AG09309 (cell line): ENCODE data around the gene DAPK1.

ENCODE experiments used
- DNase-seq: peaks from one replicate; pipeline ENCODE4 v3.0.0-alpha.2; 2010; ENCODE audit warnings: low read depth
- H3K4me3 ChIP-seq: 2 replicates; pipeline ENCODE4 v1.5.1; 2011; ENCODE audit warnings: mild to moderate bottlenecking, low read depth, low read length, moderate library complexity; ENCODE audit not compliant: control insufficient read depth
- TF ChIP-seq, protein P1 (sequence below): IDR thresholded peaks from 2 replicates; pipeline ENCODE4 v1.5.1; 2011; ENCODE audit warnings: mild to moderate bottlenecking, low read depth, low read length, inconsistent platforms; ENCODE audit not compliant: insufficient read depth, control insufficient read depth; ENCODE audit errors: missing control alignments

Gene DAPK1

DNA sequence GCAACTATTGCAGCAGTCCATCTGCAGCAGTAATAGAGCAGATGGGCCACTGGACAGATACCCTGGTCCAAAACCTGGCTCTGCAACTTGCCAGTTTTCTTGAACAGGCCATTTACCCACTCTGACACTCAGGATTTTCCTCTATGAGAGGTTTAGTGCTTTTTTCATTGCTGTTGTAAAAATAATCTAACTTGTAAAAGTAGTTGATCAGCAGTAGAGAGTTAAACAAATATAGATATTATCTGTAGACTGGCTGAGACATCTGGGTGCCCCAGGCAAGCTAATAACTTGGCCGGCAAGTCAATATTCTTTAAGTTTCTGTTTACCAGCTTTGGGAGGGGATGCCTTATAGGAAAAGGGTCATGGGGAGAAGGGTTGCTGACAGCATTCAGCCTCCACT, 4.1 kb downstream of the DAPK1 start:
- DNase-seq, result no peak
- TF ChIP-seq, protein P1, sequence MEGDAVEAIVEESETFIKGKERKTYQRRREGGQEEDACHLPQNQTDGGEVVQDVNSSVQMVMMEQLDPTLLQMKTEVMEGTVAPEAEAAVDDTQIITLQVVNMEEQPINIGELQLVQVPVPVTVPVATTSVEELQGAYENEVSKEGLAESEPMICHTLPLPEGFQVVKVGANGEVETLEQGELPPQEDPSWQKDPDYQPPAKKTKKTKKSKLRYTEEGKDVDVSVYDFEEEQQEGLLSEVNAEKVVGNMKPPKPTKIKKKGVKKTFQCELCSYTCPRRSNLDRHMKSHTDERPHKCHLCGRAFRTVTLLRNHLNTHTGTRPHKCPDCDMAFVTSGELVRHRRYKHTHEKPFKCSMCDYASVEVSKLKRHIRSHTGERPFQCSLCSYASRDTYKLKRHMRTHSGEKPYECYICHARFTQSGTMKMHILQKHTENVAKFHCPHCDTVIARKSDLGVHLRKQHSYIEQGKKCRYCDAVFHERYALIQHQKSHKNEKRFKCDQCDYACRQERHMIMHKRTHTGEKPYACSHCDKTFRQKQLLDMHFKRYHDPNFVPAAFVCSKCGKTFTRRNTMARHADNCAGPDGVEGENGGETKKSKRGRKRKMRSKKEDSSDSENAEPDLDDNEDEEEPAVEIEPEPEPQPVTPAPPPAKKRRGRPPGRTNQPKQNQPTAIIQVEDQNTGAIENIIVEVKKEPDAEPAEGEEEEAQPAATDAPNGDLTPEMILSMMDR, result no peak
- H3K4me3 ChIP-seq, result no peak overlapping the region

DNA sequence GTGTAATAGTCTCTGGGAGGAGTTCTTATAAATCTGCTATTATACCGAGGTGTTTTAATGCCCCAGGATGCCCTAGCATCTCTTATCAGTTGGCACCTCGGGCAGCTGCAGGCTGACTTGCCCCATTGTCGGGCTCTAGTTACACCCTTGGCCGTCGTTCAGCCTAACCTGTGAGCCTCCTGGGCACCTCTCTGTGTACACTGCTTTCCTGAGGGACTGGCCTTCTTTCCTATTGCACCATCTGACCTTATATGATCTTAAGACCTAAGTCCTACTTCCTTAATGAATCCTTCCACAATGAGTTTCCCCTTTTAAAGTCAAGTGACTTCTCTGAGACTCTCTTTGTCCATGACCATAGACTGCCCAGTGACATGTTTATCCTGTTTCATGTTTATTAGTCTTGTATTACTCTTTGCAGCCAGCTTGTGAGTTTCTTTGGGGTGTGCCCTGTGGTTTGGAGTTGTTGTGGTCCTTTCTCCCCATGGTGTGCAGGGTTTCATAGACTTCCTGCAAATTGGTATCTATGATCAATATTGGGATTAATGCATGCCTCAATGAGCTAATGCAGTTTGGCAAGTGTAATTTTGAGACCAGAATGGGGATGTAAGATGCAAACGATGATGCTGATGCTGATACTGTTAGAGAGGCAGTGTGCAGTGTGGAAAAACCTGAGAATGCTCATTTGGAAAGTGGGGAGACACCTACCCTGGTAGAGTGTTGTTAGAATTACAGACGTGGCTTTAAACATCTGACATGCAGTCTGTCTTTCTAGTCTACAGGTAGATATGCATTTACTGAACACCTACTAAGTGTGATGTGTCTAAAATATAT, 4.9 kb downstream of the DAPK1 start:
- no peak for DNase-seq
- TF ChIP-seq, protein P1, result no peak
- no peak overlapping the region for H3K4me3 ChIP-seq

DNA sequence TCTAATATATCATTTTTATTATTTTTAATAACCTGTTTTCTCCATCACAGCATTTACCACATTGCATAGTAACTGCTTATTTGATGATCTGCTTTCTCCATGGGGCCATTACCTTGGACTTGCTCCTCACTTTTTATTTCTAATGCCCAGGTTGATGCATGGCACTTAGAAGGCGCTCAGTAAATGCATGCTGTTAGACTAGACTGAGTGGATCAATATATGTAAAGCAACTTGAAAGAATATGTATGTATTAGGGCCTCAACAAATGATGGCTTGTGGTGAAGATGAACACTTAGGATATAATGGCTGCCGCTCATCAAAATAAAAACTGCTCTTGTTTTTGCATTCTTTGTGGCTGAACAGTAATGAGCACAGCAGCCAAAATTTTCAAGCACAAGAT, 5.8 kb downstream of the DAPK1 start:
- no peak overlapping the region for H3K4me3 ChIP-seq
- no peak for DNase-seq
- TF ChIP-seq, protein P1, result no peak

DNA sequence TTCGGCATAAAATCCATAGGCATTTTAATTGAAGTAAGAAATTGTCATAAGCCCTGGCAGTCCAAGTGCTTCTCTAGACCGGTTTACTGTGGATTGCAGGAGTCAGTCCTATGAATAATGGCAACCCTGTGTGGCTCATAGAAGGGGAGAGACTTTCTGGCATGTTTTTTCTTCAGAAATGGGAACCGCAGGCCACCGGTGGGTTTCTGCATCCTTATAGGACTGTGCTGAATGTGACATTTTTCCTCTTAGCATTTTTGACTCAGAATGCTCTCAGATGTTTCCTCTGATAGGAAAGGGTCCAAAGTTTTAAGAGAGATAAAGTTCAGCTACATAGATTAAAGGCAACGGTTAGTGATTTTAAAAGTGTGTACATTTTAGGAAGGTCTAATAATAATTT, 6.3 kb downstream of the DAPK1 start:
- TF ChIP-seq, protein P1, result no peak
- DNase-seq, result no peak
- no peak overlapping the region for H3K4me3 ChIP-seq

DNA sequence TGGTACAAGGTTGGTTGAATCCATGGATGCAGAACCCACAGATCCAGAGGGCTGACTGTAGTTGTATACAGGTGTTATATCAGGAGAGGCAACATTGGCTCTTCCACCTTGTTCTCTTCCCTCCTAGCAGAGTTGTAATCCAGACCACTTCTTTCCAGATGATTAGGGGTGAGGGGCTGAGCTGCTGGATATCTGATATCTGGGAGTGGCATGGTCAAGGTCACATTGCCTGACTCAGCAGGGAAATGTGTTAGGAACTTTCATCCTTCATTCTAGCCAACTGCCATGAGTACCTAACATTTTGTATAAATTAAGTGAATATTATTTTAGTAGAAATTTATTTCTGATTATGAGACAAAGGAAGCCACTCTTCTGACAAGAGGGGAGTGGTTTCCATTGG, 7.3 kb downstream of the DAPK1 start:
- TF ChIP-seq, protein P1, result no peak
- H3K4me3 ChIP-seq, result no peak overlapping the region
- DNase-seq, result no peak

DNA sequence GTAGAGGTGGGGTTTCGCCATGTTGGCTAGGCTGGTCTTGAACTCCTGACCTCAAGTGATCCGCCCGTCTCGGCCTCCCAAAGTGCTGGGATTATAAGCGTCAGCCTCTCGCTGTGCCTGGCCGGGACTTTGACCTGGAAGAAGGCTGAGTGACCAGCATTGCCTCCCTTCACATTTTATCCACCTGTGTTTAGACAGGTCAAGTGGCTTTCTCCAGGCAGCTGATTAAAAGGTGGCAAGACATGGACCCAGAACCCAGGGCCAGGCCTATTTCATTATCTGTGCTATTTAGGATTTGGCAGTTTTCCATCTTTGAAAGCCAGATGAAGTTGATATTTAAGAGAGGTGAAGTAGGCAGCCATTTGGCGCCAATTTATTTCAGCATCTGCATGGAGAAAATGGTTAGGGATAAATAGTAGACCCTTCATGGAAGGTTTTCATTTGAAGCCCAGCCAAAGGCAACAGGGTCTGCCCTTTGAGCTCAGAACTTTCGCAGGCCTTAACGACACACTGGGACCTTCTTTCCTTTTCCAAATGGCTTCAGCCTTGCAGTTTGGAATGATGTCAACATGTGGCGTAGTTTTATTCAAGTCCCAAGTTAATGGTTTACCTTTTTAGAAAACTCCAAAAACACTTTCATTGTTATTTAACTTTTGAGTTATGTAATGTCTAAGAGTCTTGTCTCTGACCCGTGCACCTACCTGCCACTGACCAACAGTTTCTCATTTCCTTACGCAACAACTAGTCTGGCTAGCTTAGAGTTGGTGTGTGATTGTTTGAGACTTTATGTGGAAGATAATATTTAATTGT, 8.4 kb downstream of the DAPK1 start:
- no peak for DNase-seq
- H3K4me3 ChIP-seq, result no peak overlapping the region

More for the DNA sequence above, 8.4 kb downstream of the DAPK1 start:
- TF ChIP-seq, protein P1, result no peak
